Activated naive CD8-positive, alpha-beta T cell (primary cell): ENCODE data around the gene DTYMK.

ENCODE experiments used
- H3K27ac Mint-ChIP-seq: one replicate; pipeline ENCODE4 v1.8.0; 2021; ENCODE audit warnings: mixed read lengths
- H3K27me3 Mint-ChIP-seq: one replicate; pipeline ENCODE4 v1.8.0; 2021; ENCODE audit warnings: mixed read lengths
- H3K36me3 Mint-ChIP-seq: one replicate; pipeline ENCODE4 v1.8.0; 2021; ENCODE audit warnings: mixed read lengths
- H3K4me1 Mint-ChIP-seq: one replicate; pipeline ENCODE4 v1.8.0; 2021; ENCODE audit warnings: low read depth, mixed read lengths
- H3K4me3 Mint-ChIP-seq: one replicate; pipeline ENCODE4 v1.8.0; 2021; ENCODE audit warnings: mild to moderate bottlenecking, mixed read lengths
- H3K9me3 Mint-ChIP-seq: one replicate; pipeline ENCODE4 v1.8.0; 2021; ENCODE audit warnings: low read depth, mixed read lengths

The DTYMK gene

GRCh38 chr2:241652142-241652541 lies 34.5 kb downstream of the DTYMK start:
- H3K27ac Mint-ChIP-seq, result no peak overlapping the region
- no peak overlapping the region for H3K4me3 Mint-ChIP-seq
- H3K27me3 Mint-ChIP-seq, result no peaks in the 10 kb centered on the region
- H3K4me1 Mint-ChIP-seq, result peaks cover 9% of the 10 kb centered on the region
- no peaks in the 10 kb centered on the region for H3K9me3 Mint-ChIP-seq
- H3K36me3 Mint-ChIP-seq, result no peaks in the 10 kb centered on the region

DNA sequence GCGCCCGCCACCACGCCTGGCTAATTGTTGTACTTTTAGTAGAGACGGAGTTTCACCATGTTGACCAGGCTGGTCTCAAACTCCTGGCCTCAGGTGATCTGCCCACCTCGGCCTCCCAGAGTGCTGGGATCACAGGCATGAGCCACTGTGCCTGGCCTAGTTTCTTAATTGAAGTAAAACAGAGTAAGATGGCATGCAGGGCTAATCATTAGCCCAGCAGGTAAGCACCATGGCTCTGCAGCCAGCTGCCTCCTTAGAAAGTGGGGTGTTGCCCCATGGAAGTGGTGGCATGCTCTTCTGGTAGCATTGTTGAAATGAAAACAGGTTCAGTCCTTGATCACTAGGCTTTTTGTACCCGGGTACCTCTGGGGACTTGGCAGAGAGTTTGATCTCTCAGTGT lies 36.7 kb downstream of the DTYMK start:
- Mint-ChIP-seq H3K9me3 (no peaks in the 10 kb centered on the region), H3K27ac (no peak overlapping the region), H3K4me1 (peaks cover 13% of the 10 kb centered on the region), H3K4me3 (no peak overlapping the region), H3K36me3 (no peaks in the 10 kb centered on the region), H3K27me3 (no peaks in the 10 kb centered on the region)

DNA sequence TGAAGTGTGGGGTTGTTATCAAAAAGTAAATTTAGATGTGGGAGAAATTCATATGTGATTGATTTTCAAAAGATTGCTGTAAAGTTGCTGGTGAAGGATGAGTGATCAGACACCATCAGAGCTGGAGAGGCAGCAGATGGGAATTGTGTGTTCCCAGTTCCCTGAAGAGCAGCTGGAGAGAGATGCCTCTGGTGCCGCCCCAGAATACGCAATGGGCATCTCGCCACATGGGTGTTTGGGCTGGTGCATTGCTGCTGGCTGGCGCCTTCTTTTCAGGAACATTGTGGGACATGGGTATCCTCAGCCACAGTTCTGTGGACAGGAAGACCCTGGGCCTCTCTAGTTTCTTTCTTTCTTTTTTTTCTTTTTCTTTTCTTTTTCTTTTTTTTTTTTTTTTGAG lies 37.2 kb downstream of the DTYMK start:
- Mint-ChIP-seq H3K27ac (no peak overlapping the region), H3K4me3 (no peak overlapping the region), H3K9me3 (no peaks in the 10 kb centered on the region), H3K36me3 (no peaks in the 10 kb centered on the region), H3K4me1 (peaks cover 15% of the 10 kb centered on the region), H3K27me3 (no peaks in the 10 kb centered on the region)

DNA sequence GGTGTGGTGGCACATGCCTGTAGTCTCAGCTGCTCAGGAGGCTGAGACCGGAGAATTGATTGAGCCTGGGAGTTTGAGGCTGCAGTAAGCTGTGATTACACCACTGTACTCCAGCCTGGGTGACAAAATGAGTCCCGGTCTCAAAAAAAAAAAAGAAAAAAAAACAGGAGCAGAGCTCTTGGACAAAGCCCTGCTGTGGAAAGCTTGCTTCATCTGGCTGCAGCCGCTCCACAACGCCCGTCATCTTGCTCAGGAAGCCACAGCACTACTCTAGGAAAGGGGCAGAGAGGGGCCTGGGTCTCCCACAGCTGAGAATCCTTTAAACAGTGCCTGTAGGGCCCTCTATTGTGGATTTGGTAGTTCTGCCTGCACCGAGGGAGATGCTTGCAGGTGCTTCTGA lies 38.2 kb downstream of the DTYMK start:
- Mint-ChIP-seq H3K9me3 (no peaks in the 10 kb centered on the region), H3K27ac (no peak overlapping the region), H3K4me1 (peaks cover 21% of the 10 kb centered on the region), H3K4me3 (no peak overlapping the region), H3K36me3 (no peaks in the 10 kb centered on the region), H3K27me3 (no peaks in the 10 kb centered on the region)

GRCh38 chr2:241645915-241646645 lies 40.5 kb downstream of the DTYMK start:
- no peak overlapping the region for H3K4me3 Mint-ChIP-seq
- no peak overlapping the region for H3K27ac Mint-ChIP-seq
- peaks cover 33% of the 10 kb centered on the region for H3K4me1 Mint-ChIP-seq

GRCh38 chr2:241645056-241645914 lies 41.3 kb downstream of the DTYMK start:
- Mint-ChIP-seq H3K27me3 (no peaks in the 10 kb centered on the region), H3K4me1 (peaks cover 41% of the 10 kb centered on the region), H3K36me3 (peaks cover 2% of the 10 kb centered on the region), H3K9me3 (no peaks in the 10 kb centered on the region), H3K4me3 (no peak overlapping the region), H3K27ac (no peak overlapping the region)

More at GRCh38 chr2:241645915-241646645, 40.5 kb downstream of the DTYMK start:
- H3K27me3 Mint-ChIP-seq, result no peaks in the 10 kb centered on the region
- H3K9me3 Mint-ChIP-seq, result no peaks in the 10 kb centered on the region
- no peaks in the 10 kb centered on the region for H3K36me3 Mint-ChIP-seq

DNA sequence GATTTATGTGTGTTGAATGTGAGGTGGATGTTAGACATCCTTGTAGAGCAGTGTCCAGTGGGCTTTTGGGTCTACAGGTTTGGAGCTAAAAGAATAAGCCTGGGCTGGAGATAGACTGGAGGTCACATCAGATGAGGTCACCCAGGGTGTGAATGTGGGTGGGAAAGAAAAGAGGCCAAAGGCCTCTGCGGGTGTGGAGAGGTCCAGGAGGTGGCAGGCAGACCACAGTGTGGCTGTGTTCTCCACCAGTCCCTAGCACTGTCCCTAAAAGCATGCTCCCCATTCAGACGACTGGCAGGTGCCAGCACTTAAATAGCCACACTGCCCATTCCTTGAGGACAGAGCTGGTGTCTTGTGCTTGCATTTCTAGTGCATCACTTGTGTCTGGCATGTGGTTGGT lies 45.0 kb downstream of the DTYMK start:
- Mint-ChIP-seq H3K36me3 (peaks cover 6% of the 10 kb centered on the region), H3K27ac (peak overlapping the region; percentile 64), H3K4me1 (peaks cover 54% of the 10 kb centered on the region)

DNA sequence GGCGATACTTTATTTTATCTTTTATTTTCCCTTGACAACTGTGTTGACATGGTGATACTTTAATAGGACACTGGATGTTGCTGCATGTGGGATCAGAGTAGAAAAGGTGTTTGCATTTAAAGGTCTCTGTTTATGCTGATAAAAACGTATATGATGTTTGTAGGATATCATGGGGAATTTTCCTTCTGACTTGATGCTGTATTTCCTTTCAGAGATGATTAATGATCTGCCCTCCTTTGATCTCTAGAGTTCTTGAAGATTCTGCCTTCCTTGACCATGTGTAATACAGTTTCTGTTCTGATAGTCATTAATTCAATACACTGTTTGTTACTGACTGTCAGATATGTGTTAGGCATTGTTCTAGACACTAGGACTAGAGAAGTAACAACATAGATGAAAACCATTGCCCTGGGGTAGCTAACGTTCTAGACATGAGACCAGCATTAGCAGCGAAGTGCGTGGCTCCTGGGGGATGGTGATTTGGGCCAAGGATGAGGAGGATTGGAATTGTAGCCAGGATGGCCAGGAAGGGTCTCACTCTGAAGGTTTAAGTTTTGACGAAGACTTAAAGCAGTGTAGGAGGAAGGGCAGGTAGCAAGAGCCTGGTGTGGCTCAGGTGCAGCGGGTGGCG lies 46.3 kb downstream of the DTYMK start:
- peak overlapping the region; percentile 36 for H3K4me3 Mint-ChIP-seq
- H3K27ac Mint-ChIP-seq, result peak overlapping the region; percentile 83
- no peaks in the 10 kb centered on the region for H3K9me3 Mint-ChIP-seq
- H3K4me1 Mint-ChIP-seq, result peaks cover 56% of the 10 kb centered on the region
- H3K36me3 Mint-ChIP-seq, result peaks cover 6% of the 10 kb centered on the region
- no peaks in the 10 kb centered on the region for H3K27me3 Mint-ChIP-seq

More for the DNA sequence above, 45.0 kb downstream of the DTYMK start:
- Mint-ChIP-seq H3K27me3 (no peaks in the 10 kb centered on the region), H3K9me3 (no peaks in the 10 kb centered on the region), H3K4me3 (peak overlapping the region; percentile 34)

DNA sequence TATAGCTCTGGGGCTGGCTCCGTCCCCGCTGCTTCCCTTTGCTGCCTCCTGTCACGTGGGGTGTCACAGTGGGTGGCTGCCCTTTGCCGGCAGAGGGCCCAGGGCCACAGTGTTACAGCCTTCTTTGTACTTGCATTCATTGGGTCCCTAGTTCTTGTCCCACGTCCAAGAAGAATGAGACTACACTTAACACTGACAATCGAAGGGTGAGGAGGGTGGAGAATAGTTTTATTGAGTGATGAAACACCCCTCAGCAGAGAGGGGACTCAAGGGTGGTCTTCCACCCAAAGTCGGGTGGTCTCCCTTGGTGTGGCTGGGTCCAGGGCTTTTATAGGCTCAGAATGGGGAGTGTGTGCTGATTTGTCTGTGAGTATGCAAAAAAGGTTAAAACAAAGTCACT lies 47.2 kb downstream of the DTYMK start:
- Mint-ChIP-seq H3K4me1 (peaks cover 59% of the 10 kb centered on the region), H3K27me3 (no peaks in the 10 kb centered on the region), H3K4me3 (peak overlapping the region; percentile 36), H3K36me3 (peaks cover 6% of the 10 kb centered on the region), H3K9me3 (no peaks in the 10 kb centered on the region), H3K27ac (peak overlapping the region; percentile 83)

DNA sequence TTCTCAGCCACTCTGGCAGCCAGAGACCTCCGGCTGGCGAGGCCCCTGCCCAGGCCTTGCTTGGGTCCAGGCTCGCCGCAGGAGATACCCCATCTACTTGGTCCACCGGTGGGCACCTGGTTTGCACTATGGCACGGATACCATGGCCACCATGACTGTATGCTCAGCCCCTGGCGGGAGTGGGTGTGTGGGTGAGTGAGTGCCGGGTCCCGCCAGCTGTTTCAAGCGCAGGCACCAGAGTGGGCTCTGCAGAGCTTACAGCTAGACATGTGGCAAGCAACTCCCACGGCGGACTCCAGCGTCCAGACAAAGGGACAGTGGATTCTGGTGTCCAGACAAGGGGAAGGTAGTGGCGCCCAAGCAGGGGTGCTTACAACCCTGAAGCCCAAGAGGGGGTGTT lies 47.7 kb downstream of the DTYMK start:
- Mint-ChIP-seq H3K4me3 (peak overlapping the region; percentile 94), H3K4me1 (peaks cover 57% of the 10 kb centered on the region), H3K27ac (peak overlapping the region; percentile 34), H3K27me3 (no peaks in the 10 kb centered on the region), H3K9me3 (no peaks in the 10 kb centered on the region), H3K36me3 (peaks cover 6% of the 10 kb centered on the region)

DNA sequence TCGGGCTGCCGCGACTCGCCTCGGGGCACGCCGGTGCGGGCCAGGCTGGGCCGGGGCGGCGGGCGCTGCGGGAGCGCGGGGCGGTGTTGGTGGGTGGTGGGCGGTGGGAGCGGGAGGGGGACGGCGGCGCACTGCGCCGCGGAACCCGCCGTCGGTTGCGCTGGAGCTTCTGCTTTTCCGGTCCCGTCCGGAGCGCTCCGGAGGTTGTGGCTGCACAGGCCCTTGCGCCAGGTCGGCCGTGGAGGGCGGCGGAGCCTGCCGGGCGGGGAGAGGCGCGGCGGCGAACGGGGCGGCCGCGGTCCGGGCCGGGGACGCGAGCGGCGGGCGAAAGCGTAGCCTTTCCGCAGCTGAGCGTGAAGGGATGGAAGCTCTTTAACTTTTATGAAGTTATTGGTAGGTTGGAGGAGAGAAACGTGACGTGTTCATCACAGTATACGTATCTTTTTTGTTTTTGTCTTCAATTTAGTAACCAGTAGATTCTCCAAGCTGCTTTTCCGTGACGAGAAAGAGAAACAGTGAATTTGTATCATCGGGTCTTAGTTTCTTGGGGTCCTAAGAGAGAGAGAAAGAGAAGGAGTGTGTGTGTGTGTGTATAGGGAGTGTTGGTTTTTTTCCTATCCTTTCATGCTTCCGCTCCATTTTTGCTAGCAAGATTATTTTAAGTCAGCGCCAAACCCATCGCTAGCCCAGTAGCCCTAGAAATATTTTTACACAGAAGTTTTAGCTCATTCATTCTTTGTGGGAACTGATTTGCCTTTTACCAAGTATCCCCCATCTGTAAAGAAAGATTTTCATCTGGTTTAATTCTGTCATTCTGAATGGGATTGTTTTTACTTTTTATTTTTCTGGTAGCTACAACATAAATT lies 48.6 kb downstream of the DTYMK start:
- Mint-ChIP-seq H3K36me3 (peaks cover 6% of the 10 kb centered on the region), H3K4me1 (peaks cover 54% of the 10 kb centered on the region), H3K27me3 (no peaks in the 10 kb centered on the region), H3K9me3 (no peaks in the 10 kb centered on the region), H3K4me3 (peak overlapping the region; percentile 94), H3K27ac (peak overlapping the region; percentile 92)

DNA sequence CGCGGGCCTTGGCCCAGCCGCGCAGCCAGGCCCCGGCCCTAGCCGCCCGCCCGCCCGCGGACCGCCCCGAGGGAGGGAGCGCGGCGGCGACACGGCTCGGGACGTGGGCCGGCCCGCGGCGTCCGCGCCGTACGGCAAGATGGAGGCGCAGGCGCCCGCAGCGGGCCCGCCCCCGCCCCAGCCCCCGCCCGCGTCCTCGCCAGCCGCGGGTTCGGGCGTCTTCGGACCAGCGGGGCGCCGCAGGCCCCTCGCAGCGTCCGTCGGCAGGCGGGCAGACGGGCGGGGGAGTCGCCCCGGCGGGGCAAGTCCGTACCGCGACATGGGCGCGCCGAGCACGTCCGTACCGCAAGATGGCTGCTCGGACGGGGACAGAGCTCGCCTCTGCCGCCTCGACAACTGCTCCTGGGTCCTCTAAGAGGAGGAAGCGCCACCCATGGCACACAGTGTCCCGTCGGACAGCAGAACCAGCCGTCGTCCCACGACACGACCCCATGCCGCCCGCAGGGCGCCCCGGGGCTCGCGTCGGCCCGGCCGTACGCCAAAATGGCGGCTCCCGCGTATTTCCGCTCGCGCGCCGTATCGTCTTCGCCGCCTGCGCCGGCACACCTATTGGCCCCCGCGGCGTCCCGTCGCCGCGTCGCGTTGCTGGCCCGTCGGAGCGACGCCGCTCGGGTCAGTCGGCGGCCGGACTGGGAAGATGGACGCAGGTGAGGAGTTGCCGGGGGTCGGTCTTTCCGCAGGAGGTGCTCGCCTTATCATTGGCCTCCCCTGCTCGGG lies 49.4 kb downstream of the DTYMK start, which contains the start of the genes ATG4B and THAP4:
TSS of gene ATG4B (plus strand) at position 676 of the 777 bp plus-strand sequence. CDS start at position 698, 22 bp downstream.
TSS of gene THAP4 (minus strand) at position 141 of the 777 bp plus-strand sequence. CDS start 141 bp downstream, outside the sequence.
- Mint-ChIP-seq H3K27me3 (no peaks in the 10 kb centered on the region), H3K36me3 (peaks cover 6% of the 10 kb centered on the region), H3K4me3 (peak within 1 kb of the TSS; percentile 94), H3K27ac (peak within 1 kb of the TSS; percentile 92), H3K9me3 (no peaks in the 10 kb centered on the region), H3K4me1 (peaks cover 53% of the 10 kb centered on the region)

DNA sequence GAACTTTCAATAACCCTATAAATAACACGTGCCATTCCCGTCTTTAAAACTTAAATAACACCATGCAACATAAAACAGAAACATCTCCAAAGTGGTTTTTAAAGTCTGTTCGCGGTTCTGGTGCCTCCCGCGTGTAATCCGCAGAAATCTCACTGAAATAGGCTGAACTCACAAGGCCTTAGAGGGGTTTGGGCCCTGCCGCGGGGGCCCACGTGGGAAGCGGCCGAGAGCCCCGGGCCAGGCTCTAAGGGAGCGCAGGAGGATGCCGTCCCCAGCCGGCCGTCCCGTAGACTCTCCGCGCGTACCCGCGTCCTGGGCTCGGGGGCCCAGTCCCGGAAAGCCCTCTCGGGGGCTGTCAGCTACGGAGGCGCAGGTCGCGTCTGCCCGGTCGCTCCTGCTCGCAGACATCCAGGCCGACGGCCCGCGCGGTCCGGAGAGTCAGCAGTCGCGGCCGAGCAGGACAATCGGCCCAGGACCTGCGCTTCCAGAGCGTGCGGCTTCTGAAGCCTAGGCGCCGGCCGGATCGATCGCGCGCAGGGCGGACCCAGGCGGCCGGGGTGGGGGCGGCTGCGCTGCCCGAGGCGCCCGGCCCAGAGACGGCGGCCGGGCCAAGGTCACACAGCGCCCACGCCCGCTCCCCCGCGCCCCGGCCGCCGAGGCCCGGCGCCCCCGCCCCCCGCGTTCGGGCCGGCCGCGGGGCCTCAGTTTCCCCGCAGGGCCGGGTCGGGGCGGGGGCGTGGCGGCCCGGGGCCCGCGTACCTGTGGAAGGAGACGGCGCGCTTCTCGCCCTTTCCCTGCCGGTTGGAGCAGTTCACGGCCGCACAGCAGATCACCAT lies 50.2 kb downstream of the DTYMK start:
- H3K9me3 Mint-ChIP-seq, result no peaks in the 10 kb centered on the region
- H3K36me3 Mint-ChIP-seq, result peaks cover 6% of the 10 kb centered on the region
- H3K27ac Mint-ChIP-seq, result peak overlapping the region; percentile 88
- no peaks in the 10 kb centered on the region for H3K27me3 Mint-ChIP-seq
- H3K4me1 Mint-ChIP-seq, result peaks cover 45% of the 10 kb centered on the region
- peak overlapping the region; percentile 93 for H3K4me3 Mint-ChIP-seq
